CD4-positive, alpha-beta T cell (primary cell): ENCODE measurements around the gene ESRRB. TPM values are rescaled to one million over a fixed set of nuclear protein-coding genes. Genes with fewer than 3 reads are reported as not detected.

Experiments
- ATAC-seq: fragments of 200-7000 bp; cut with Tn5 transposase; one replicate; pipeline ENCODE4 v1.10.0; 2022; ENCODE audit warnings: mild to moderate bottlenecking; ENCODE audit not compliant: poor library complexity
- CTCF ChIA-PET: fragments of 350-600 bp; sonication (Branson Sonifier 250); formaldehyde crosslinking; loops from one replicate; lab custom pipeline; 2021; ENCODE audit warnings: antibody characterized with exemption, inconsistent platforms; lab: Charles Lee
- POLR2A ChIA-PET: fragments of 350-600 bp; sonication (Branson Sonifier 250); formaldehyde crosslinking; loops from one replicate; lab custom pipeline; 2021; ENCODE audit warnings: antibody characterized with exemption, inconsistent platforms; lab: Charles Lee
- DNase-seq, 14 experiments: peaks; one replicate each; pipeline ENCODE4 v3.0.0-alpha.2; 2013 to 2020; ENCODE audit warnings: mixed read lengths in 2 of 14
- H3K27ac ChIP-seq, 2 donors: one replicate each; pipeline versions ENCODE4 v1.5.1 to v1.7.0; 2013; ENCODE audit warnings: low read length in 2 of 2, low read depth in 1 of 2, mild to moderate bottlenecking in 1 of 2
- H3K27me3 ChIP-seq, 2 experiments: 1 replicate in 1 of 2; 2 replicates in 1 of 2; pipeline versions ENCODE4 v1.6.1 to v1.7.0; 2013; ENCODE audit warnings: low read length in 2 of 2, control low read depth in 1 of 2, mild to moderate bottlenecking in 1 of 2, moderate library complexity in 1 of 2; ENCODE audit not compliant: insufficient read depth in 2 of 2, control insufficient read depth in 1 of 2
- H3K36me3 ChIP-seq: one replicate; pipeline ENCODE4 v1.6.1; 2013; ENCODE audit warnings: low read length, control low read depth; ENCODE audit not compliant: insufficient read depth
- H3K4me1 ChIP-seq: one replicate; pipeline ENCODE4 v1.6.1; 2013; ENCODE audit warnings: low read length, control low read depth; ENCODE audit not compliant: insufficient read depth
- H3K4me3 ChIP-seq: one replicate; pipeline ENCODE4 v1.5.1; 2013; ENCODE audit warnings: mild to moderate bottlenecking, low read length, moderate library complexity
- H3K9me3 ChIP-seq, 2 experiments: 1 replicate in 1 of 2; 2 replicates in 1 of 2; pipeline versions ENCODE4 v1.6.1 to v1.7.0; 2013; ENCODE audit warnings: low read length in 2 of 2, mild to moderate bottlenecking in 2 of 2, control low read depth in 1 of 2, moderate library complexity in 1 of 2; ENCODE audit not compliant: control insufficient read depth in 1 of 2, insufficient read depth in 1 of 2
- H3K27ac Mint-ChIP-seq: one replicate; pipeline ENCODE4 v1.8.0; 2020; ENCODE audit warnings: mixed read lengths
- H3K27me3 Mint-ChIP-seq: one replicate; pipeline ENCODE4 v1.8.0; 2021; ENCODE audit warnings: mixed read lengths
- H3K36me3 Mint-ChIP-seq: one replicate; pipeline ENCODE4 v1.8.0; 2021; ENCODE audit warnings: low read depth, mixed read lengths
- H3K4me1 Mint-ChIP-seq: one replicate; pipeline ENCODE4 v1.8.0; 2021; ENCODE audit warnings: low read depth, mixed read lengths
- H3K4me3 Mint-ChIP-seq: one replicate; pipeline ENCODE4 v1.8.0; 2020; ENCODE audit warnings: mild to moderate bottlenecking, mixed read lengths
- H3K9me3 Mint-ChIP-seq: one replicate; pipeline ENCODE4 v1.8.0; 2020; ENCODE audit warnings: mixed read lengths
- intact Hi-C, 2 experiments: fragments of 100-400 bp; cut with DNase I in 1 of 2; cut with micrococcal nuclease in 1 of 2; formaldehyde crosslinking; loops; one replicate each; pipeline versions ENCODE4 v1.15.1 to v1.9.0; 2023 to 2025; cut with DNase I, micrococcal nuclease
- total RNA-seq, 174 experiments: library from RNA in 2 of 174; stranded (reverse) in 2 of 174; gene quantifications; one replicate each; pipeline ENCODE4 v1.2.3 and lab custom pipeline; 2021 to 2026
- TF ChIP-seq, protein P1 (sequence below): fragments of 200-600 bp; IDR thresholded peaks from one replicate; pipeline ENCODE4 v1.8.0; 2022; ENCODE audit warnings: antibody characterized with exemption, mild to moderate bottlenecking

The ESRRB gene
- total RNA-seq, 2 experiments from 2014 or later: 0.17 to 0.27 TPM

DNA sequence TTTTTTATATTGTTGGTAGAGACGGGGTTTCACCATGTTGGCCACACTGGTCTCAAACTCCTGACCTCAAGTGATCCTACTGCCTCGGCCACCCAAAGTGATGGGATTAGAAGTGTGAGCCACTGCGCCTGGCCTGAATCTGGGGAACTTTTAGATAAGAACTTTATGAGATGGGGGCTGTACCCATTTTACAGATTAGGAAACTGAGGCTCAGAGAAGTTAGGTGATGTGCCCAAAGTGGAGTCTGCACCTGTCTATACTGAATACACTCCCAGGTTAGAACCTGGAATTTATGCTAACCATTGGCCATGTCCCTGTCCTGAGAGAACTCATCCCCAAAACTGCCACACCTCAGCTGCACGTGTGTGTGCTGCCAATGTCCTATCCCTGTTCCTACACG is 81.9 kb downstream of the ESRRB start:
- peaks cover 18% of the 10 kb centered on the region for H3K27me3 Mint-ChIP-seq
- no peak overlapping the region for H3K4me3 Mint-ChIP-seq
- DNase-seq (no peak), ATAC-seq (no peak)
- H3K36me3 Mint-ChIP-seq: no peaks in the 10 kb centered on the region
- intact Hi-C loops: no loop called here
- Histone ChIP-seq H3K4me1 (no peaks in the 10 kb centered on the region), H3K9me3 (no peaks in the 10 kb centered on the region), H3K27ac (no peak overlapping the region), H3K36me3 (no peaks in the 10 kb centered on the region), H3K4me3 (no peak overlapping the region), H3K27me3 (no peaks in the 10 kb centered on the region)
- ChIA-PET CTCF (no interaction called here), POLR2A (no interaction called here)
- H3K9me3 Mint-ChIP-seq: no peaks in the 10 kb centered on the region
- H3K27ac Mint-ChIP-seq: no peak overlapping the region
- H3K4me1 Mint-ChIP-seq: no peaks in the 10 kb centered on the region
- TF ChIP-seq, protein P1, sequence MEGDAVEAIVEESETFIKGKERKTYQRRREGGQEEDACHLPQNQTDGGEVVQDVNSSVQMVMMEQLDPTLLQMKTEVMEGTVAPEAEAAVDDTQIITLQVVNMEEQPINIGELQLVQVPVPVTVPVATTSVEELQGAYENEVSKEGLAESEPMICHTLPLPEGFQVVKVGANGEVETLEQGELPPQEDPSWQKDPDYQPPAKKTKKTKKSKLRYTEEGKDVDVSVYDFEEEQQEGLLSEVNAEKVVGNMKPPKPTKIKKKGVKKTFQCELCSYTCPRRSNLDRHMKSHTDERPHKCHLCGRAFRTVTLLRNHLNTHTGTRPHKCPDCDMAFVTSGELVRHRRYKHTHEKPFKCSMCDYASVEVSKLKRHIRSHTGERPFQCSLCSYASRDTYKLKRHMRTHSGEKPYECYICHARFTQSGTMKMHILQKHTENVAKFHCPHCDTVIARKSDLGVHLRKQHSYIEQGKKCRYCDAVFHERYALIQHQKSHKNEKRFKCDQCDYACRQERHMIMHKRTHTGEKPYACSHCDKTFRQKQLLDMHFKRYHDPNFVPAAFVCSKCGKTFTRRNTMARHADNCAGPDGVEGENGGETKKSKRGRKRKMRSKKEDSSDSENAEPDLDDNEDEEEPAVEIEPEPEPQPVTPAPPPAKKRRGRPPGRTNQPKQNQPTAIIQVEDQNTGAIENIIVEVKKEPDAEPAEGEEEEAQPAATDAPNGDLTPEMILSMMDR: no peak

- TF ChIP-seq, protein P1: no peak
- no peak overlapping the region for H3K27ac Mint-ChIP-seq
- H3K9me3 Mint-ChIP-seq: no peaks in the 10 kb centered on the region
- H3K36me3 Mint-ChIP-seq: no peaks in the 10 kb centered on the region
- H3K27me3 Mint-ChIP-seq: no peaks in the 10 kb centered on the region
- Histone ChIP-seq H3K9me3 (no peaks in the 10 kb centered on the region), H3K27me3 (no peaks in the 10 kb centered on the region), H3K36me3 (no peaks in the 10 kb centered on the region), H3K4me1 (no peaks in the 10 kb centered on the region), H3K27ac (no peak overlapping the region), H3K4me3 (no peak overlapping the region)
- intact Hi-C loops: no loop called here
- ChIA-PET CTCF (no interaction called here), POLR2A (no interaction called here)
- DNase-seq (no peak), ATAC-seq (no peak)
- no peaks in the 10 kb centered on the region for H3K4me1 Mint-ChIP-seq
- no peak overlapping the region for H3K4me3 Mint-ChIP-seq
Measured at GRCh38 chr14:76461886-76462285, 85.9 kb downstream of the ESRRB start.

DNA sequence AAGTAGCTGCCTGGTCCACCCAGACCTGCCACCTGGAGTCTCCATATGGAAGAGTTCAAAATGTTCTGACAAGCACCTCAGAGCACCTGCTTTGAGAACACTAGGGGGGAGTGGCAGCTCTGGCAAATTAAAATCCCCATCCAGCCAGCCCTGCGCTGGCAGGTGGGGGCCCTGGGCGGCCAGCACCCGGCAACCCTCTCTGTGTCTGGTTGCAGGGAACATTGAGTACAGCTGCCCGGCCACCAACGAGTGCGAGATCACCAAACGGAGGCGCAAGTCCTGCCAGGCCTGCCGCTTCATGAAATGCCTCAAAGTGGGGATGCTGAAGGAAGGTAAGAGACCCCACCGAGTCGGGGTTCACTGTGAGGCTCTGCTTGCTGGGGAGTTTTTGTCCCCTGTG is 86.4 kb downstream of the ESRRB start:
- no peaks in the 10 kb centered on the region for H3K9me3 Mint-ChIP-seq
- no peaks in the 10 kb centered on the region for H3K36me3 Mint-ChIP-seq
- Histone ChIP-seq H3K36me3 (no peaks in the 10 kb centered on the region), H3K4me3 (no peak overlapping the region), H3K27me3 (no peaks in the 10 kb centered on the region), H3K4me1 (no peaks in the 10 kb centered on the region), H3K27ac (no peak overlapping the region), H3K9me3 (no peaks in the 10 kb centered on the region)
- no peak overlapping the region for H3K4me3 Mint-ChIP-seq
- POLR2A ChIA-PET: no interaction called here
- CTCF ChIA-PET: no interaction called here
- no peaks in the 10 kb centered on the region for H3K27me3 Mint-ChIP-seq
- no peaks in the 10 kb centered on the region for H3K4me1 Mint-ChIP-seq
- DNase-seq (no peak), ATAC-seq (no peak)
- TF ChIP-seq, protein P1: no peak
- no peak overlapping the region for H3K27ac Mint-ChIP-seq
- intact Hi-C loops: no loop called here
